ENCODE data around the gene GARIN5B. TPM values are rescaled to one million over a fixed set of nuclear protein-coding genes. Genes with fewer than 3 reads are reported as not detected.
"Not testable (repeated sequence)": the region's sequence is repeated elsewhere in the genome, so short reads cannot be mapped to it uniquely, and the experiment has no call there.

GARIN5B gene
- total RNA-seq, 1 donor from 2014 or later, result not detected

DNA sequence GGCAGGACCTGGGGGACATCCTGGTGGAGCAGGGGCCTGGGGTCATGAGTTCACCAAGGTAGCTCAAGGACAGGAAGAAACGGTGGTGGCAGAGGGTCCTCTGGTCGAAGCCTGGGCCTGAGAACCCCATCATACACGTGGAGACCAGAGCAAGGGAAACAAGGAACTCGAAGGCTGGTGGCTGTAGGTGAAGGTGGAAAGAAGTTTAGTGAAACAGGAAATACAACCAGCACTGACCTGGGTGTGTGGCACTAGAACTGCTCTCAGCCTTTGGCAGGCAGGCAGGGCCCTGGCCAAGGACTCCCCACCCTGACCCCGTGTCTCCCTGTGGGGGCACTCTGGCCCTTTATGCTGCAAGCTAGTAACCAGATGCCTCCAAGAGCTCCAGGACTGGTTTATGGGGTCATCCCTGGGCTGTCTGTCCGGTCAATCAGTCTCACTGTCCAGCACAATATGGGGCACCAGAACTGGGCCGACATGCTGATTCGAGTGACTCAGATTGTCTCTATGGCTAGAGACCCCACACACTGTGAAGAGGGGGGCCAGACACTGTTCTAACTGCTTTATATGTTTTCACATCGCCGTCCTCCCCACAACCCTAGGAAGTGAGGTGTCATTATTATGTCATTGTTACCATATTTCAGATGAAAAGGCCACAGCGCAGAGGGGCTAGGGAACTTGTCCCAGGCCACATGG is 12.3 kb downstream of the GARIN5B start:
- DNase-seq (ENCODE audit: low read depth, low spot score), result no peak

DNA sequence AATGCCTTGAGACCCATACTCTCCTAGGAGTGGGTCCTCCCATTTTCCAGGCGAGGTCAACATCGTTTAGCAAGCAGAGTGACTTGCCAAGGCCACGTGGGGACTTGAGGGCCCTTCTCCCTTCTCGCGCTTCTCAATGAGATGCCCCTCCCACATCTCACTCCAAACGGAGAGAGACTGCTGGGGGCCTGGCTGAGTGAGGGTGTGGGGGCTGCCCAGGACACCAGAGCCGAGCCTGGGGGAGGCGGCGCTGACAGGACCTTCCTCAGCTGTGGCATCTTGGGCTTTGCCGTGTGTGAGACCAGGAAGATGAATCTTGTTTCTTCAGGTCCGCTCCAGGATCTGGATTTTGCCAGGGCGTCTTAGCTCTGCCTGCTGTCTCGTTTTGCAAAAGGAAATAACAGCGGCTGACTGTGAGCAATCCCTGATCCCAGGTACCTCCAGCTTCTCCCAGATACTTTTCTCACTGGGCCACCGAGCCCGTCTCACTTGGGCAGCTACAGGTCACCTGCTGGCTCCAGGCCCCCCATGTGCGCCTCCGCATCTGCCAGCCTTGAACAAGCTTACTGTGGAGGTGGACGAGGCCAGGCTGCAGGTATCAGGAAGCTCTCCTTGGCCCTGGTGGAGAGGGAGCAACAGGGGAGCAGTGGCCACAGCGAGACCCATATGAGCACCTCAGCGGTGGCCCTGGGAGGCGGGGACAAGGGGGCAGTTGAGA is 14.6 kb downstream of the GARIN5B start:
- no peak for DNase-seq (ENCODE audit: low read depth, low spot score)

DNA sequence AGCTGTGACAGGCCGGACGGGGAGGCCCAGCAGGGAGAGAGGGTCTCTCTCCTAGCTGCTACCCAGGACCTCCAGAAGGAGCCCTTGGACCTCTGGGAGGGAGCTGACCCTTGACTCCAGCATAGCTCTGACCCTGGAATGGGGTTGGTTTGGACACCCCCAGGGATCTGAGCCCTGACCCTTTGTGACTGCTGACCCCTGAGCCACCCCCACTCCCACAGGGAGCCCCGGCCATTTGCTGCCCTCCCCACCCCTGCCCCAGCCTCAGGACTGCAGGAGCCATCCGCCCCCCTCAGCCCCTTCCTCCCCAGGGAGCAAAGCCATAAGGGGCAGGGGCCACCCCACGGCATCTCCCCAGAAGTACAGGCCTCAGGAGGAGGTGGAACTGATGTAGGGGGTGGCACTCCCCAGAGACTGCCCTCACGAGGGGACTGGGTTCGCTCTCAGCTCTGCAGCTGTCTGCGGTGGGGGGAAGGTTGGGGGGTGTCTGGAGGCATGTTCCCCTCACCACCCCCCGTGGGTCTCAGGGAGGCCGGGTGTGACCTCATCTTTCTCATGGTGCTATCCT is 15.5 kb downstream of the GARIN5B start:
- DNase-seq (ENCODE audit: low read depth, low spot score), result no peak

DNA sequence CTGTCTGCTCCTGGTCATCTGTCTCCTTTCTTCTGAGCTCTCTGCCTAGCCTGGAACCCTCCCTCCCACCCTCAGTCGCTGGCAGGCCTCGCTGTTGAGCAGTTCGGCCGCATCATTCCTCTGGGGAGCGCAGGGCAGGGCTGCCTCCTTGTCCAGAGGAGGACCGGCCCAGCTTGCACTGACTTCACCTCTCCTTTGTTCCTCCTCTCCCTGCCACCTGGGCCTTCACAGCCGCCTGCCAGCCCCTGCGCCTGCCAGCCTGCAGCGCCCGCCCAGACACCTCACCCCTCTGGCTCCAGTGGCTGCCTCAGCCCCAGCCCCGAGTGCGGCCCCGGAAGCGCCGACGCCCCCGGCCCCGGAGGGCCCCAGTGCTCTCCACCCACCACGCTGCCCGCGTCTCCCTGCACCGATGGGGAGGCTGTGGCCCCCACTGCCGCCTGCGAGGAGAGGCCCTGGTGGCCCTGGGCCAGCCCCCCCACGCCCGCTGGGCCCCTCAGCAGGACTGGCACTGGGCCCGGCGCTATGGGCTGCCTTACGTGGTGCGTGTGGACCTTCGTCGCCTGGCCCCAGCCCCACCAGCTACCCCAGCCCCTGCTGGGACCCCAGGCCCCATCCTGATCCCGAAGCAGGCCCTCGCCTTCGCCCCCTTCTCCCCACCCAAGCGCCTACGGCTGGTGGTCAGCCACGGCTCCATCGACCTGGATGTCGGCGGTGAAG is 16.2 kb downstream of the GARIN5B start:
- no peak for DNase-seq (ENCODE audit: low read depth, low spot score)

DNA sequence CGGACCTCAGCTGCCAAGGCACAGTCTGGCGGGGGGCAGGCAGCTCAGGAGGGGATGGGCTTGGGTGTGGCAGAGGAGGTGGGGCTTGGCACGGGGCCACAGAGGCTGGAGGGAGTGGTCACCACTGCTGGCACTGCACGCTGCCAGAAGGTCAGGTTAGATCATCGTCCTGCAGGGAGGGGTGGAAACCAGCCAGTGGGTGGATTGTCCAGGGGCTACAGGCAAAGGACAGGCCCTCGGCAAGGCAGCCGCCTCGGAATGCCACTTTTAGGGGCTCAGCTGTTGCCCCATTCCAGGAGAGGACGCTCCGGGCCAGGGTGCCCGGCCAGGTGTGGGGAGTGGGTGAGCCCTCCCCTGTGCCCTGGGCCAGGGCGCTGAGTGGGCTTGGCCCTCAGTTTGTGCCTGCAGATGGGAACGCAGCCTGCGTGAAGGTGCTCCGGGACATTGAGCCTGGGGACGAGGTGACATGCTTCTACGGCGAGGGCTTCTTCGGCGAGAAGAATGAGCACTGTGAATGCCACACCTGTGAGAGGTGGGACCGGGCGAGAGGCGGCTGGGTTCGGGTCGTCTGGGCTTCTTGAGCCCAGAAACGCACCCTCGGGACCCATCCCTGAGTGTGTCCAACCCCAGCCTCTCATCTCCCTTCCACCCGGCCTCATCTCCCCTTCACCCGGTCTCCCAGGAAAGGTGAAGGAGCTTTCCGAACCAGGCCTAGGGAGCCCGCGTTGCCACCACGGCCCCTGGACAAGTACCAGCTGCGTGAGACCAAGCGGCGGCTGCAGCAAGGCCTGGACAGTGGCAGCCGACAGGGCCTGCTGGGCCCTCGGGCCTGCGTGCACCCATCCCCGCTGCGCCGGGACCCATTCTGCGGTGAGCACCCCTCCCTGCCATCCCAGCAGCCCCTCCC is 17.0 kb downstream of the GARIN5B start:
- DNase-seq (ENCODE audit: low read depth, low spot score), result no peak

DNA sequence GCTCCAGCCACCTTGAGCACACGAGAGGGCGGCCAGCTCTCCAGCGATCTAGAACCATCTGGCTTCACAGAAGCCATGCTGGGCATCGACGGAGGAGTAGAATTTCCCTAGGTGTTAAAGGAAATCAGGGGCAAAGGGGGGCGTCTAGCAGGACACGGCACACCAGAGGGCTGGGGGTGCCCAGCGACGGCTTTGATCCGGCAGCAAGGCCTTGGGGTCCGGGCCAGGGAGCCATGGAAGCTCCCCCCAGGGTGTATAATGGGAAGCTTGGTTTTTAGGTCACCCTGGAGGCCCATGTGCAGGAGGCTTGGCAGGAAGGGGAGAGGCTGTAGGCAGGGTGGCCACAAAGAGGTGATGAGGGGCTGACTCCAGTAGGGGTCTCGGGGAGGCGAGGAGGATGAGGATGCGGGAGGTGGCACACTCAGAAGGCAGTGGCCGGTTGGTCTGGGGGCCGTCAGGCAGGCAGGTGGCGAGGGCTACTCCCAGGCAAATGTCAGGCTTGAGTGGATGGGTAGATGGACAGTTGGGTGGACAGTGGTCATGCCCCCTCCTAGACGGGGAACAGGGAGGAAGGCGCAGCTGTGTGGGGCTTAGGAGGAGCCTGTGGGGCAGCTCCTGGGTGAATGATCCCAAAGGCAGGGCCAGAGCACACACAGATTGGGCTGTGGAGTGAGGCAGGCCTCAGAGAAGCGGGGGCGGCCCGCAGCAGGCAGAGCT is 17.8 kb downstream of the GARIN5B start:
- DNase-seq (ENCODE audit: low read depth, low spot score), result no peak

DNA sequence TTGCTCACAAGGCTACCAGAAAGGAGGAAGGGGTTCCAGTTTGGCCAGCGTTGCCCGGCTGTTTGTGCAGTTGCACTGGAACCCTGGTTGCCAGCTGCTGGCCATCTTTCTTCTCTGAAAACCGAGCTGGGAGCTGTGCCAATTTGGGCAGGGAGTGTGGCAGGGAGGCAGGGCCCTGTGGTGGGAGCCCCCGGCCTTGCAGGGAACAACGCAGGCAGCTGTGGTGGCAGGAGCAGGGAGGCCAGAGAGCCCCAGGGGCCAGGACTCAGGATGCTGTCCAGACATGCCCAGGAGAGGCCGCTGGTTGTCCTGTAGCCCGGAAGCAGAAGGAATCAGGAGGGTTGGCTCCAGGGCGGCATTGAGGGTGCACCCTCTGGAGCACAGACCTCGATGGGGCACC is 18.6 kb downstream of the GARIN5B start:
- DNase-seq (ENCODE audit: low read depth, low spot score), result no peak

DNA sequence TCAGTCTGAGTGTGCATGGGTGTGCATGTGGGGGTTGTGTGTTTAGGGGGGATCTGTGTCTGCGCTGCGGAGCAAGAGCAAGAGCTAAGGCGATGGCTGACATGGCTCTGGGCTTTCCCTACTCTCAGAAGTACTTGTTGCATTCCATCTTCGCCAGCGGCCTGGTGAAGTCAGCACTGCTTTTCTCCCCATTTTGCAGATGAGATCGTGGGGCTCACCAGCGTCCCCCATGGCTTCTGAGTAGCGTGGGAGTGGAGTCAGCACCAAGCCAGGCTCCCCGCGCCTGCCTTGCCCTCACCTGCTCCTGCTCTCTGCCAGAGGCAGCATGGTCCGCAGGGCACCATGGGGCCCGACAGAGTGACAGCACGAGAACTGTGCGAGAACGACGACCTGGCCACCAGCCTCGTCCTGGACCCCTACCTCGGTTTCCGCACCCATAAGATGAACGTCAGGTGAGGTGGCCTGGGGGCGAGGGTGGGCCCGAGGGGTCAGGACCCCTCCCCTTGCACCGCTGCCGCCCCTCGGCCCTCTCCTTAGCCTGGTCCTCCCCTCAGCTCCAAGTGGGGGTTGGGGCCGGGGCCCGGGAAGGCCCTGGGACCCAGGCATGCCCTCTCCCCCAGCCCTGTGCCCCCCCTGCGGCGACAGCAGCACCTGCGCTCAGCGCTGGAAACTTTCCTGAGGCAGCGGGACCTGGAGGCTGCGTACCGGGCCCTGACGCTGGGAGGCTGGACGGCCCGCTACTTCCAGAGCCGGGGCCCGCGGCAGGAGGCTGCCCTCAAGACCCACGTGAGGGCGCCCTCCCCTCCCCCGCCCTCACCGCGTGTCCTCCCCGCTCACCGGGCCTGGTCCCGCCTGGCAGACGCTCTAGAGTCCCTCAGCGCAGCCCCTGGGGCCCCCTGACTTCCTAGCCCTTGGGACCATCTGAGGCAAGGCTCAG is 21.2 kb downstream of the GARIN5B start:
- DNase-seq (ENCODE audit: low read depth, low spot score), result no peak

DNA sequence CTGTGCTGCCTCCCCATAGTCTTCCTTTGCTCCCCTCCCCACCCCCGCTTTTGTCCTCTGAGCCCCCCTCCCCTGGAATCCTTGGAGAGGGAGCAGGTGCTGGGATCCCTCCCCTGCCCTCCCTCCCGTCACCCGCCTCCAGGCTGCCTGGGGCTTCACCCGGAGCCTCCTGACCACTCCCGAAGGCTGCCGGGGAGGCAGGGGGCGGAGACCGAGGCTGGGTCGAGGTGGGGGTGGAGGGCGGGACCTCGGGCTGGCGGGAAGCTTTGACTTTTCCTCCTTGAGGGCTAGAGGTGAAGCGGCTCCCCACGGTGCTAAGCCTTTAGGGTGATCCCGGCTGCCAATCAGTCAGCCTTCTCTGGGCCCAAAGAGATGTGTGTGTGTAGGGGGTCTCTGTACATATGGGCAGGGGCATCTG is 21.9 kb downstream of the GARIN5B start:
- no peak for DNase-seq (ENCODE audit: low read depth, low spot score)

DNA sequence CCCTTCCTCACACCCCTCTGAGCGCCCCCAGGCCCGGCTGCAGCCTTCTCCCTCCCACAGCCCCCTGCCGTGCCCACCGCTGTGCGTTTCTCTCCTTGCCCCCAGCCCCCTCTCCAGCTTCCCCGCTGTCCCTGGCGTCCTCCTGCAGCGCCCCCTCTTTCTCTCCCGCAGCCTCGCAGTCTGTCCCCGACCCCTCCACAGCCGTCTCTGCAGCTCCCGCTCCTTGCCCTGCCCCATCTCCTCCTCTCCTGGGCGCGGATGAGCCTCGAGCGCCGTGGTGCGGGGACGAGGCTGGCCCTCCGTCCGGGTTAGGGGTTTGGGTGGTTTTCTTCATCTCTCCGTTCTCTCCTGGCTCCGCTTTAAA is 22.3 kb downstream of the GARIN5B start:
- no peak for DNase-seq (ENCODE audit: low read depth, low spot score)

DNA sequence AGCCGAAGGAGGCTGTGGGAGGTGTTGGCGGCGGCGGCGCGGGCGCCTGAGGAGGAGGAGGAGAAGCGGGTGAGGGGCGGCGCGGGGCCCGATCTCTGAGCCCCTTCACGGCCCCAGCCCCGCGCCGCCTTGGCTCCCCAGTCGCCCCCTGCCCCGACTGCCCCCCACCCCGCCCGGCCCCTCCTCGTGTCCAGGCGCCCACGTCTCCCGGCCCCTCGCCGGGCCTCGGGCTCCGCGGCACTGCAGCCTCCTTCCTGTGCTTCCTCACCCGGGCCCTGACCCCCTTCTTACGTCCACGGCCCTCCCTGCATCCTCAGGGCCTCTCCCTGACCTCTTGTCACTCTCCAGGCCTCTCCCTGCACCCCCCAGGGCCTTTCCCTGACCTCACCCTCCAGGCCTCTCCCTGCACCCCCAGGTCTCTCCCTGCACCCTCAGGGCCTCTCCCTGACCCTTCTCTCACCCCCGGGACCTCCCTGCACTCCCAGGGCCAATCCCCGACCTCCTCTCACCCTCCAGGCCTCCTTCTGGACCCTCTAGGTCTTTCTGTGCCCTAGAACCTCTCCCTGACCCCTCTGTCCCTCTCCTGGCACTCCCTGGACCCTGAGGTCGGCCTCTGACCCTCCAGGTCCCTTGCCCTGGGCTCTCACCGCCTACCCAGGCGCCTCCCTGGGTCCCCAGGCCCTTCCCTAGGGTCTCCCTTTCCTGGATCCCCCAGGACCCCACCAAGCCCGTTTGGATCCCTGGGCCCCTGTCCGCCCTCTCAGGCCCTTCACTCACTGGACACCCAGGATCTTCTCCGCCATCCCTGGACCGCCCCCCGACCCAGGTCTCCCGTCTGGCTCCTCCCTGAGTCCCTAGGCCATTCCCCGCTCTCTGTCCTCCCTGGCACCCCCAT is 22.9 kb downstream of the GARIN5B start:
- DNase-seq (ENCODE audit: low read depth, low spot score), result no peak

DNA sequence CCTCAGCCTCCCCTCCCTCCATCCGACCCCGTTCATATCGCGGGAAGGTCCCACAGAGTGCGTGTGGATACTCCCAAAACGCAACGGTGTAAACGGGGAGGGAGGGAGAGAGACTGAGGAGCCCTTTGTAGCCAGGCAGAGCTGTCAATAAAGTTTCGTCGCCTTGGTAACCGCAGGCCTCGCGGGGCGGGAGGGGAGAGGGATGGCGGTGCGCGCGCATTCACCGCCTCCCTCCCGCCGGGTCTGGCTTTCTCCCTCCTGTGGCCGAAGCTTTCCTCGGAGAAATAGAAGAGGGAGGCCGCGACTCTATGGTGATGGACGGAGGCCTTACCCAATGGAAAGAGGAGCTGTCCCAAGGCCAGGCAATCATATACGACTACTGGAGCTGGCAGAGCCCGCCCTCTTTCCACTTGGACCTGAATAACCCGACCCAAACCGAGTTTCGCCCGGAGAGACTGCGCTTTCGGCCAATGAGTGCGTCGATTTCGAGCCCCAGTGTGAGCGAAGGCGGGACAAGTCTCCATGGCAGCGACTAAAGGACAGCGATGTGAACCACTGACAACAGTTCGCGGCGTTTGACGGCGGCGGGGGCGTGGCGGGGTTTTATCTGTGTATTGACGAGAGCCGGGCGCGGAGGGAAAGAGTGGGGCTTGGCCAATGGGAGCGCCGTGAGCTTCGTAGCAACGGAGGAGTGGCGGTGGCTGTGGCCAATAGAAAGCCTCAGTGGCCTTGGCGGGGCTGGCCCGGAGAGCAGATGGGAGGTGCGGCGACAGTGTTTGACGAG is 23.8 kb downstream of the GARIN5B start, which contains the start of gene KMT5C:
Gene KMT5C (plus strand): TSS at position 772 of the 784 bp plus-strand sequence. CDS start 2,061 bp downstream, outside the sequence.
- peak; percentile 100 for DNase-seq (ENCODE audit: low read depth, low spot score)

DNA sequence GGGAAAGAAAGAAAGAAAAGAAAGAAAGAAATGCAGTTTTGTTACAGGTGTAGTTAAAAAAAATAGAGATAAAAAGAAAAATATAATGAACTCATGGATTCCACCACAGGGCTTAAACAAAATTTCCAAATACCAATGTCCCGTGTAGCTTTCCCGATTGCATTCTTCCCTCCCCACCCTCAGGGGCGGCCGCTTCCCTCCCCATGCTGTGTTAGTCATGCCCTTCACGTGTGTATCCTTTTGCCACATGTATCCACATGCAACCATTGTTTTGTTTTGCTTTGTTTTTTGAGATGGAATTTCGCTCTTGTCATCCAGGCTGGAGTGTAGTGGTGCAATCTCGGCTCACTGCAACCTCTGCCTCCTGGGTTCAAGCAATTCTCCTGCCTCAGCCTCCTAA is 27.0 kb downstream of the GARIN5B start:
- DNase-seq (ENCODE audit: low read depth, low spot score), result no peak

DNA sequence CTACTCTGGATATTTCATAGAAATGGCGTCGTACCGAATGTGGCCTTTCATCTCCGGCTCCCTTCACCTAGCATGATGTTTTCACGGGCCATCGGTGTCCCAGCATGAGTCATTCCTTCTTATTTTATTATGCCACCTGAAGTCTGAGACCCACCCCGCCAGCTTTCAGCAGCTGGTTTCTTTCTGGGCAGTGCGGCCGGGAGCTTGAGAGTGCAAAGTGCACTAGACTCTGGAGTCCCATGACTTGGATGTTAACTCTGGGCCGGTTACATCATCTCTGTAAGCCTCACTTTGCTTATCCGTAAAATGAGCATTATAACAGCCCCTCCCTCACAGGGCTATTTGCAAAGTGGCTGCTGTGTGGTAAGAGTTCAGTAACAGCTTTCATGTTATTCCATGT is 29.2 kb downstream of the GARIN5B start:
- DNase-seq (ENCODE audit: low read depth, low spot score), result no peak

DNA sequence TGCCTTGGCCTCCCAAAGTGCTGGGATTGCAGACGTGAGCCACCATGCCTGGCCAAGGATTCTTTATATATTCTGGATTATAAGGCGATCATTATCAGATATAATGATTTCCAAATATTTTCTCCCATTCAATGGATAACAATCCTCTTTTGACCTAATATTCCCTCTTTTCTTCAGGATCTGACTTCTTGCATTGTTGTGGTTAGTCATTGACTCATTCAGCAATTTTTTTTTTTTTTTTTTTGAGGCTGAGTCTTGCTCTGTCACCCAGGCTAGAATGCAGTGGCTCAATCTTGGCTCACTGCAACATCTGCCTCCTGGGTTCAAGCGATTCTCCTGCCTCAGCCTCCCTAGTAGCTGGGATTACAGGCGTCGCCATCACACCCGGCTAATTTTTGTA is 33.3 kb downstream of the GARIN5B start:
- not testable (repeated sequence) for DNase-seq (ENCODE audit: low read depth, low spot score)

DNA sequence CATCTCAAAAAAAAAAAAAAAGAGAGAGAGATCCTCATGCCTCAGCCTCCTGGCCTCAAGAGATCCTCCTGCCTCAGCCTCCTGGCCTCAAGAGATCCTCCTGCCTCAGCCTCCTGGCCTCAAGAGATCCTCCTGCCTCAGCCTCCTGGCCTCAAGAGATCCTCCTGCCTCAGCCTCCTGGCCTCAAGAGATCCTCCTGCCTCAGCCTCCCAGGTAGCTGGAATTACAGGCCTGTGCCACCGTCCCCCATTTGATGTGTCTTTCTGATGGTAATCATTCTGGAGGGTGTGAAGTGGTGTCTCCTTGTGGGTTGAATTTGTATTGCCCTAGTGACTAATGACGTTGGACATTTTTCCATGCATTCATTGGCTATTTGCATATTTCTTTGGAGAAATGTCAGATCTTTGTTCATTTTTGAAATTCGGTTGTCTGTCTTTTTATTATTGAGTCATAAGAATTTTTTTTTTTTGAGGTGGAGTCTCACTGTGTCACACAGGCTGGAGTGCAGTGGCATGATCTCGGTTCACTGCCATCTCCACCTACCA is 34.2 kb downstream of the GARIN5B start:
- not testable (repeated sequence) for DNase-seq (ENCODE audit: low read depth, low spot score)

DNA sequence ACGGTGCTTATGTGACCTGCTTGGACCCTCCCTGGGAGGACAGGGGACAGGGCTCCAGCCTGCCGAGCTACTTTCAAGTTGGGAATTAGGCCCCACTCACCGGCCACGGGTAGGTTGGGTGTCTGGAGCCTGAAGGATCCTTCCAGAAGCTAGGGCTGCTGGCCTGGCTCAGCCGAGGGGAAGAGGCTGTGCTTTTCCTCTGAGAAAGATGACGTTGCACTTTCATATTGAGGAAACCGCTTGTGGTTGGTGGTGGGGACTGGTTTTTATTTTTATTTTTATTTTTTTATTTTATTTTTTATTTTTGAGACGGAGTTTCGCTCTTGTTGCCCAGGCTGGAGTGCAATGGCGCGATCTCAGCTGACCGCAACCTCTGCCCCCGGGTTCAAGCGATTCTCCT is 37.9 kb downstream of the GARIN5B start, which contains the start of gene TMEM150B:
Gene TMEM150B (minus strand): TSS at position 170 of the 400 bp plus-strand sequence. CDS start 4,305 bp downstream, outside the sequence.
- DNase-seq (ENCODE audit: low read depth, low spot score), result no peak
